GM12864 (cell line): ENCODE results near the gene C3orf20.

ENCODE experiments used
- DNase-seq: peaks from one replicate; pipeline ENCODE4 v3.0.0-alpha.2; 2011; ENCODE audit warnings: low read depth
- H3K4me3 ChIP-seq: 2 replicates; pipeline ENCODE4 v1.5.1; 2011; ENCODE audit warnings: mild to moderate bottlenecking, low read depth, low read length, control low read depth
- CTCF ChIP-seq: IDR thresholded peaks from 2 replicates; pipeline ENCODE4 v1.5.1; 2011; ENCODE audit warnings: low read depth, mild to moderate bottlenecking, moderate library complexity, low read length, control low read depth, inconsistent platforms; ENCODE audit errors: missing control alignments

Gene C3orf20

DNA sequence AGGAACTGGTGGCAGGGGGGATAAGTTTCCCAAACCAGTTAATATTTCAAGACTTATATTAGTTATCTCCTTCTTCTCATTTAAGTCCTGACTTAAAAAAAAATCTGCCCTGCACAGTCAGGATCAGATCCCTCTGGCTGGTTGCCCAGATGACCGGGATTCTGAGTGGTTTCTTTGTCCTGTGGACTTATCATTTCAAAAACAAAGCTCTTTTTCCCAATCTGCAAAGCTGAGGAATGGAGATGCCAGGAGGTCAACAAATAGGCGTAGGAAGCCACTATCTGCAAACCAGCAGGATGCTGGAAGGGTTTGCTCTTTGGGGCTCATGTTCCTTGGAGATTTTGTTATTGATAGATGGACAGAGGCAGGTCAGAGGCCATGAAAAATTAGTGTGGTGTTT lies 5.8 kb downstream of the C3orf20 start:
- TF ChIP-seq CTCF: no peak
- no peak for DNase-seq
- H3K4me3 ChIP-seq: no peak overlapping the region

GRCh38 chr3:14684447-14684846 lies 9.5 kb downstream of the C3orf20 start:
- no peak for TF ChIP-seq CTCF
- H3K4me3 ChIP-seq: no peak overlapping the region
- no peak for DNase-seq

GRCh38 chr3:14685179-14685578 lies 10.2 kb downstream of the C3orf20 start:
- no peak for DNase-seq
- no peak overlapping the region for H3K4me3 ChIP-seq
- no peak for TF ChIP-seq CTCF

DNA sequence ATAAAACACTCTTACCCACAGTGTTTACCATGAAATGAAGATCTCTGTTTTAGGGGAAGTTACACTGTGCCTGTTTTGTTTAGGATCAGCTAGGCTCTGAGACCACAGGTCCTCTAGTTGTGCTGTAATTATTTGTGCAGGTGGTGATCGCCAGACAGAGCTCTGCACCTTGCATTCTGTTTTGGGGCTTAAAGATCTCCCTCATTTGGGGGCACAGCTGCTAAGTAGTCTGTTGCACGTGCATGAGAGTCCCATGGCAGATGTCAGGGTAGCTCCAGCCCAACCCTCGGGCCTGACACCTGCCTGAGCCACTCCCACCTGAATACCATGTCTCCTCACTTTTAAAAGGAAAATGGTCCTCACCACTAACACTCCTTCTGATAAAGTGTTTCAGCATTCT lies 12.4 kb downstream of the C3orf20 start:
- DNase-seq: no peak
- TF ChIP-seq CTCF: no peak
- no peak overlapping the region for H3K4me3 ChIP-seq

- H3K4me3 ChIP-seq: no peak overlapping the region; the same call in 1 of the 2 replicates
- no peak for TF ChIP-seq CTCF
- peak; percentile 75 for DNase-seq
Measured at GRCh38 chr3:14688525-14688924, 13.6 kb downstream of the C3orf20 start.

DNA sequence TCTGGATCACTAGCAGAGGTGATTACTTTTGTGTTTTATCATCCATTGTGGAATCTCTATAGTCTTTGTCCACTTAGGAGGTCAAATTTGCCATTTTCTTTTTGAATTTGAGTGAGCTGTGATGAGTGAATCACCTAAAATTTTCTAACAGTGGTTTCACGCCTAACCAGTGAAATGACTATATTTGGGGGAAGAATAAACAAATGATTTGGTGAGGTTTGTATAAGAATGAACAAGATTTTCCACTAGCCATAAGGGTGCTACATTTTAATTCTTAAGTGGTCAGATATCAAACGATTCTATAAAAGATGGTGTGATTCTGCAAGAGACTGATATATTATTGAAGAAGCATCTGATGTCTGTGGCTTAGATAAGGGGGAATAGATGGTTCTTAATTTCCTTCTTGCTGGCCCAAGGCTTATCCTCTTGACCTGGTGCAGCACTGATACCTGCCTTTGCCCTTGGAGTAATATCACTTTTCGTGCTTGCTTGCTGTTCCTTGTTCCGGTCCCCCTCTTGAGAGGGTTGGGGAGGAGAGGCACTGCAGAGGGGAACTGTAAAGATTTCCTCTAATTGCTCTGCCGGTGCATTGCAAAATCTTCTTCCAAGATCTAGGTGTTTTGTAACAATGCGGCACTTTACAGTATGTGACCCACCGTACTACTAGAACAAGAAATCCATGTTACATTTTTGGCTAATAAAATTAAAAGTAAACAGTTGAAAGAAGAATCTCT lies 14.5 kb downstream of the C3orf20 start:
- DNase-seq: no peak
- H3K4me3 ChIP-seq: no peak overlapping the region; the same call in 1 of the 2 replicates

More for the DNA sequence above, 14.5 kb downstream of the C3orf20 start:
- no peak for TF ChIP-seq CTCF
